Measurements from ENCODE around the gene ELAVL2. TPM values are rescaled to one million over a fixed set of nuclear protein-coding genes. Genes with fewer than 3 reads are reported as not detected.

Gene ELAVL2
- total RNA-seq, 1 experiment from 2014 or later, result 35.9 TPM

GRCh38 chr9:23803216-23803615, 22.8 kb downstream of the ELAVL2 start:
- H3K9me3 Mint-ChIP-seq, result no peaks in the 10 kb centered on the region
- H3K27ac Mint-ChIP-seq, result no peak overlapping the region
- H3K36me3 Mint-ChIP-seq, result no peaks in the 10 kb centered on the region
- ChIA-PET CTCF (no interaction called here), POLR2A (interaction anchor here (0.8 kb wide), 1 partner anchor 18 kb away, joined by 4 read pairs; no protein-coding TSS in a partner anchor)
- DNase-seq (ENCODE audit: low spot score), result no peak
- TF ChIP-seq TP53 (CRISPR knock-in tag; IDR thresholded peaks at IDR 0.05) (no peak), GRHL2 (CRISPR knock-in tag; IDR thresholded peaks at IDR 0.05; ENCODE audit: insufficient replicate concordance, severe bottlenecking) (no peak), ETV6 (CRISPR knock-in tag; IDR thresholded peaks at IDR 0.05) (no peak), ARID4B (CRISPR knock-in tag; IDR thresholded peaks at IDR 0.05; ENCODE audit: borderline replicate concordance) (no peak), NFATC4 (CRISPR knock-in tag; IDR thresholded peaks at IDR 0.05) (no peak), SMAD4 (CRISPR knock-in tag; IDR thresholded peaks at IDR 0.05) (no peak)
- TF ChIP-seq, protein P1, sequence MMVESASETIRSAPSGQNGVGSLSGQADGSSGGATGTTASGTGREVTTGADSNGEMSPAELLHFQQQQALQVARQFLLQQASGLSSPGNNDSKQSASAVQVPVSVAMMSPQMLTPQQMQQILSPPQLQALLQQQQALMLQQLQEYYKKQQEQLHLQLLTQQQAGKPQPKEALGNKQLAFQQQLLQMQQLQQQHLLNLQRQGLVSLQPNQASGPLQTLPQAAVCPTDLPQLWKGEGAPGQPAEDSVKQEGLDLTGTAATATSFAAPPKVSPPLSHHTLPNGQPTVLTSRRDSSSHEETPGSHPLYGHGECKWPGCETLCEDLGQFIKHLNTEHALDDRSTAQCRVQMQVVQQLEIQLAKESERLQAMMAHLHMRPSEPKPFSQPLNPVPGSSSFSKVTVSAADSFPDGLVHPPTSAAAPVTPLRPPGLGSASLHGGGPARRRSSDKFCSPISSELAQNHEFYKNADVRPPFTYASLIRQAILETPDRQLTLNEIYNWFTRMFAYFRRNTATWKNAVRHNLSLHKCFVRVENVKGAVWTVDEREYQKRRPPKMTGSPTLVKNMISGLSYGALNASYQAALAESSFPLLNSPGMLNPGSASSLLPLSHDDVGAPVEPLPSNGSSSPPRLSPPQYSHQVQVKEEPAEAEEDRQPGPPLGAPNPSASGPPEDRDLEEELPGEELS (CRISPR knock-in tag; IDR thresholded peaks at IDR 0.05), result no peak
- H3K4me3 Mint-ChIP-seq, result no peak overlapping the region
- no peak for ATAC-seq
- no peaks in the 10 kb centered on the region for H3K27me3 Mint-ChIP-seq (ENCODE audit: low read depth)
- peaks cover 94% of the 10 kb centered on the region for H3K4me1 Mint-ChIP-seq

GRCh38 chr9:23801523-23801922, 24.5 kb downstream of the ELAVL2 start:
- Mint-ChIP-seq H3K4me1 (peaks cover 94% of the 10 kb centered on the region), H3K27me3 (ENCODE audit: low read depth) (no peaks in the 10 kb centered on the region), H3K27ac (no peak overlapping the region), H3K36me3 (no peaks in the 10 kb centered on the region), H3K4me3 (no peak overlapping the region), H3K9me3 (no peaks in the 10 kb centered on the region)
- POLR2A ChIA-PET, result no interaction called here
- ATAC-seq (no peak), DNase-seq (ENCODE audit: low spot score) (no peak)
- CTCF ChIA-PET, result no interaction called here
- no peak for TF ChIP-seq ZNF219 (CRISPR knock-in tag; IDR thresholded peaks at IDR 0.05; ENCODE audit: borderline replicate concordance)
- TF ChIP-seq PREB (CRISPR knock-in tag; IDR thresholded peaks at IDR 0.05; ENCODE audit: borderline replicate concordance), result no peak
- no peak for TF ChIP-seq SOX15 (CRISPR knock-in tag; IDR thresholded peaks at IDR 0.05)
- TF ChIP-seq USF2 (CRISPR knock-in tag; IDR thresholded peaks at IDR 0.05), result no peak
- no peak for TF ChIP-seq FOXP1 (CRISPR knock-in tag; IDR thresholded peaks at IDR 0.05; ENCODE audit: borderline replicate concordance)
- TF ChIP-seq HMGA2 (CRISPR knock-in tag; IDR thresholded peaks at IDR 0.05), result no peak

- H3K27me3 Mint-ChIP-seq (ENCODE audit: low read depth), result no peaks in the 10 kb centered on the region
- no peaks in the 10 kb centered on the region for H3K36me3 Mint-ChIP-seq
- H3K27ac Mint-ChIP-seq, result peak overlapping the region; percentile 59; the same call in 1 of the 2 replicates
- ATAC-seq (no peak), DNase-seq (ENCODE audit: low spot score) (no peak)
- ChIA-PET POLR2A (no interaction called here), CTCF (no interaction called here)
- no peaks in the 10 kb centered on the region for H3K9me3 Mint-ChIP-seq
- H3K4me3 Mint-ChIP-seq, result no peak overlapping the region; the same call in 1 of the 2 replicates
- peaks cover 92% of the 10 kb centered on the region for H3K4me1 Mint-ChIP-seq
- TF ChIP-seq, protein P2, sequence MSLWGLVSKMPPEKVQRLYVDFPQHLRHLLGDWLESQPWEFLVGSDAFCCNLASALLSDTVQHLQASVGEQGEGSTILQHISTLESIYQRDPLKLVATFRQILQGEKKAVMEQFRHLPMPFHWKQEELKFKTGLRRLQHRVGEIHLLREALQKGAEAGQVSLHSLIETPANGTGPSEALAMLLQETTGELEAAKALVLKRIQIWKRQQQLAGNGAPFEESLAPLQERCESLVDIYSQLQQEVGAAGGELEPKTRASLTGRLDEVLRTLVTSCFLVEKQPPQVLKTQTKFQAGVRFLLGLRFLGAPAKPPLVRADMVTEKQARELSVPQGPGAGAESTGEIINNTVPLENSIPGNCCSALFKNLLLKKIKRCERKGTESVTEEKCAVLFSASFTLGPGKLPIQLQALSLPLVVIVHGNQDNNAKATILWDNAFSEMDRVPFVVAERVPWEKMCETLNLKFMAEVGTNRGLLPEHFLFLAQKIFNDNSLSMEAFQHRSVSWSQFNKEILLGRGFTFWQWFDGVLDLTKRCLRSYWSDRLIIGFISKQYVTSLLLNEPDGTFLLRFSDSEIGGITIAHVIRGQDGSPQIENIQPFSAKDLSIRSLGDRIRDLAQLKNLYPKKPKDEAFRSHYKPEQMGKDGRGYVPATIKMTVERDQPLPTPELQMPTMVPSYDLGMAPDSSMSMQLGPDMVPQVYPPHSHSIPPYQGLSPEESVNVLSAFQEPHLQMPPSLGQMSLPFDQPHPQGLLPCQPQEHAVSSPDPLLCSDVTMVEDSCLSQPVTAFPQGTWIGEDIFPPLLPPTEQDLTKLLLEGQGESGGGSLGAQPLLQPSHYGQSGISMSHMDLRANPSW (CRISPR knock-in tag; conservative IDR thresholded peaks at IDR 0.05; ENCODE audit: low read depth), result no peak
- TF ChIP-seq USF2 (CRISPR knock-in tag; IDR thresholded peaks at IDR 0.05), result no peak
- TF ChIP-seq ZNF263 (CRISPR knock-in tag; IDR thresholded peaks at IDR 0.05; ENCODE audit: low read depth), result no peak
- TF ChIP-seq ZNF121 (CRISPR knock-in tag; IDR thresholded peaks at IDR 0.05), result no peak
- no peak for TF ChIP-seq TP53 (CRISPR knock-in tag; IDR thresholded peaks at IDR 0.05)
Measured at GRCh38 chr9:23799521-23799920, 26.5 kb downstream of the ELAVL2 start.
